GM12878 (cell line): ENCODE data around the gene PEX11B. TPM values are rescaled to one million over a fixed set of nuclear protein-coding genes. Genes with fewer than 3 reads are reported as not detected.
A peak's percentile ranks its signal among the peaks of the same experiment; 100 is the strongest.

Experiments
- ATF7 ChIP-seq: fragments of 450-650 bp; IDR thresholded peaks from 2 replicates; pipeline ENCODE4 v1.6.1; 2016; ENCODE audit warnings: low read depth, mild to moderate bottlenecking
- BCL3 ChIP-seq: IDR thresholded peaks from 2 replicates; pipeline ENCODE4 v1.6.1; 2011; ENCODE audit warnings: borderline replicate concordance, low read depth, mild to moderate bottlenecking, moderate library complexity, low read length; ENCODE audit not compliant: insufficient read depth, poor library complexity, severe bottlenecking
- GABPA ChIP-seq: IDR thresholded peaks from 2 replicates; pipeline ENCODE4 v1.6.1; 2014; ENCODE audit warnings: antibody characterized with exemption, low read depth, mild to moderate bottlenecking, inconsistent platforms
- HDAC2 ChIP-seq: fragments of 200-600 bp; sonication (generic); IDR thresholded peaks from 2 replicates; pipeline ENCODE4 v1.6.1; 2017
- HDGF ChIP-seq: fragments of 450-650 bp; IDR thresholded peaks from 2 replicates; pipeline ENCODE4 v1.6.1; 2016; ENCODE audit warnings: antibody characterized with exemption
- IKZF2 ChIP-seq, 2 experiments: fragments of 450-650 bp; IDR thresholded peaks; 2 replicates each; pipeline ENCODE4 v1.6.1; 2017; ENCODE audit warnings: mild to moderate bottlenecking in 2 of 2, moderate library complexity in 2 of 2
- IRF5 ChIP-seq: fragments of 450-650 bp; IDR thresholded peaks from 2 replicates; pipeline ENCODE4 v1.6.1; 2017; ENCODE audit warnings: borderline replicate concordance
- JUNB ChIP-seq: IDR thresholded peaks from 2 replicates; pipeline ENCODE4 v1.6.1; 2016; ENCODE audit warnings: antibody characterized with exemption, mild to moderate bottlenecking
- MEF2B ChIP-seq: fragments of 450-650 bp; IDR thresholded peaks from 2 replicates; pipeline ENCODE4 v1.6.1; 2018; ENCODE audit warnings: mild to moderate bottlenecking, moderate library complexity; ENCODE audit not compliant: partially characterized antibody, poor library complexity, severe bottlenecking
- MTA2 ChIP-seq: fragments of 450-650 bp; IDR thresholded peaks from 2 replicates; pipeline ENCODE4 v1.6.1; 2016; ENCODE audit warnings: low read depth, mild to moderate bottlenecking, moderate library complexity
- NBN ChIP-seq: fragments of 450-650 bp; IDR thresholded peaks from 2 replicates; pipeline ENCODE4 v1.6.1; 2016
- NFIC ChIP-seq: IDR thresholded peaks from 2 replicates; pipeline ENCODE4 v1.6.1; 2012; ENCODE audit warnings: low read depth, mild to moderate bottlenecking, inconsistent platforms, low read length, moderate library complexity
- PAX5 ChIP-seq: IDR thresholded peaks from 2 replicates; pipeline ENCODE4 v1.6.1; 2011; ENCODE audit warnings: low read depth, low read length, borderline replicate concordance
- STAT3 ChIP-seq: IDR thresholded peaks from 2 replicates; pipeline ENCODE4 v1.6.1; 2011; ENCODE audit warnings: low read depth, low read length, improper control_type of control experiment
- TCF7 ChIP-seq: IDR thresholded peaks from 2 replicates; pipeline ENCODE4 v1.6.1; 2014; ENCODE audit warnings: antibody characterized with exemption, borderline replicate concordance
- ZBTB11 ChIP-seq: fragments of 450-650 bp; formaldehyde crosslinking; IDR thresholded peaks from 2 replicates; pipeline ENCODE4 v1.5.0; 2022; ENCODE audit warnings: mild to moderate bottlenecking, missing genetic modification characterization
- polyA plus RNA-seq, 11 experiments: library from polyadenylated mRNA; depleted of rRNA in 4 of 11; unstranded in 6 of 11; stranded (reverse) in 5 of 11; fragments of >200 nt; fragmentation: Nextera tagmentation in 4 of 11; fragmentation: Illumina TruSeq in 1 of 11; extraction: Ambion mirVana in 4 of 11; extraction: Trizol in 1 of 11; gene quantifications; 1 replicate in 1 of 11; 2 replicates in 10 of 11; pipeline versions ENCODE4 v1.2.1 to v1.2.3, GENCODE V29; 2011 to 2016; ENCODE audit warnings: inconsistent platforms in 2 of 11, missing spikeins in 2 of 11, low read depth in 1 of 11
- total RNA-seq, 4 experiments: library from RNA; depleted of rRNA in 3 of 4; stranded (reverse); fragments of >200 nt in 3 of 4; fragmentation: Illumina TruSeq in 1 of 4; extraction: Trizol in 1 of 4; gene quantifications; 2 replicates each; pipeline versions ENCODE4 v1.2.1 to v1.2.3, GENCODE V29; 2013 to 2021
- TF ChIP-seq, protein P1 (sequence below): IDR thresholded peaks from 2 replicates; pipeline ENCODE4 v1.6.1; 2012; ENCODE audit warnings: mild to moderate bottlenecking, low read depth, low read length
- TF ChIP-seq, protein P2 (sequence below): IDR thresholded peaks from 2 replicates; pipeline ENCODE4 v1.6.1; 2012; ENCODE audit warnings: low read depth, low read length, improper control_type of control experiment

PEX11B gene
- total and polyA plus RNA-seq, 10 of the 15 experiments (the other 5 are each of a cell fraction or from before 2014, with no cell fraction given): 24.9 to 129 (median 40.7) TPM

DNA sequence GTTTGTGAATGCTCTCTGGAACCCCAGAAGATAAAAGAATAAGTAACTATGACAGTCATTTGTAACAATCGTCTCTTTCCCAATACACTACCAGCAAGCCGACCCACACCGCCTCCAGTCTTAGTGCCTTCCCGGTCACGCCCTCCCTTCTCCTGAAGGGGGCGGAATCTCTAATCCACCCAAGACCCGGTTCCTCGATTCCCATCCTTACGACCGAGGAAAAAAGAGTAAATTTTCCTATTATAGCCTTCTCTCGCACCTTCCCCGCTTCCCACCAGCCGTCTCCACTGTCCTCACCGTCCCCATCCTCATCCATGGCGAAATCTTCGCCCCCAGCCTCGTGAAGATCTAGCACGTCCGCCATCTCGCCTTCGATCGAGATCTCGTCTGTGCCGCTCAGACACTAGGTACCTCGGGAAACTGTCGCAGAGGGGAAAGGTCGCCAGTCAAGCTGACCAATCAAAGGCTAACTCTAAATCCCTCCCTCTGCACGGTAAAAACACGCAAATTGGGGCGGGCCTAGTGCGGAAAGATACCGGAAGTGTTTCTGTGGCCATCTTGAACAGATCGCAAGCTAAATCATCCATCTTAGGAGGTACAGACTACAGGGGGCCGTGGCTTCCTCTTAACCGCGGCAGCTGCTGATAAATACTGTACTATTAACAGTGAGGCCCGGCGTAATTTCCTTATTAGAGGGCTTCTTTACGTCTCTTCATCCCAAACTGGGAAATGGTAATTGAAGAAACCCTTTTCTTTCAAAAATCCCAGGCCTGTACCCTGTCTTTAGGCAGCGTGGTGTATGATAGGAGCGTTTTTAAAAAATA lies 8.8 kb upstream of the PEX11B start, which contains the start of gene RBM8A (continued):
- TF ChIP-seq BCL3: peak; percentile 18
- TF ChIP-seq ATF7: peak; percentile 71
- TF ChIP-seq GABPA: peak; percentile 83
- TF ChIP-seq TCF7: no peak; the same call in 1 of the 2 replicates
- 0 out of 2 replicates have a peak, but pooled peaks have one; percentile 53 for TF ChIP-seq NFIC
- peak; percentile 65; the same call in 1 of the 2 replicates for TF ChIP-seq HDAC2
- TF ChIP-seq, protein P1, sequence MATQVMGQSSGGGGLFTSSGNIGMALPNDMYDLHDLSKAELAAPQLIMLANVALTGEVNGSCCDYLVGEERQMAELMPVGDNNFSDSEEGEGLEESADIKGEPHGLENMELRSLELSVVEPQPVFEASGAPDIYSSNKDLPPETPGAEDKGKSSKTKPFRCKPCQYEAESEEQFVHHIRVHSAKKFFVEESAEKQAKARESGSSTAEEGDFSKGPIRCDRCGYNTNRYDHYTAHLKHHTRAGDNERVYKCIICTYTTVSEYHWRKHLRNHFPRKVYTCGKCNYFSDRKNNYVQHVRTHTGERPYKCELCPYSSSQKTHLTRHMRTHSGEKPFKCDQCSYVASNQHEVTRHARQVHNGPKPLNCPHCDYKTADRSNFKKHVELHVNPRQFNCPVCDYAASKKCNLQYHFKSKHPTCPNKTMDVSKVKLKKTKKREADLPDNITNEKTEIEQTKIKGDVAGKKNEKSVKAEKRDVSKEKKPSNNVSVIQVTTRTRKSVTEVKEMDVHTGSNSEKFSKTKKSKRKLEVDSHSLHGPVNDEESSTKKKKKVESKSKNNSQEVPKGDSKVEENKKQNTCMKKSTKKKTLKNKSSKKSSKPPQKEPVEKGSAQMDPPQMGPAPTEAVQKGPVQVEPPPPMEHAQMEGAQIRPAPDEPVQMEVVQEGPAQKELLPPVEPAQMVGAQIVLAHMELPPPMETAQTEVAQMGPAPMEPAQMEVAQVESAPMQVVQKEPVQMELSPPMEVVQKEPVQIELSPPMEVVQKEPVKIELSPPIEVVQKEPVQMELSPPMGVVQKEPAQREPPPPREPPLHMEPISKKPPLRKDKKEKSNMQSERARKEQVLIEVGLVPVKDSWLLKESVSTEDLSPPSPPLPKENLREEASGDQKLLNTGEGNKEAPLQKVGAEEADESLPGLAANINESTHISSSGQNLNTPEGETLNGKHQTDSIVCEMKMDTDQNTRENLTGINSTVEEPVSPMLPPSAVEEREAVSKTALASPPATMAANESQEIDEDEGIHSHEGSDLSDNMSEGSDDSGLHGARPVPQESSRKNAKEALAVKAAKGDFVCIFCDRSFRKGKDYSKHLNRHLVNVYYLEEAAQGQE: no peak
- TF ChIP-seq, protein P2, sequence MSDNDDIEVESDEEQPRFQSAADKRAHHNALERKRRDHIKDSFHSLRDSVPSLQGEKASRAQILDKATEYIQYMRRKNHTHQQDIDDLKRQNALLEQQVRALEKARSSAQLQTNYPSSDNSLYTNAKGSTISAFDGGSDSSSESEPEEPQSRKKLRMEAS: peak; percentile 82
- TF ChIP-seq JUNB: 0 out of 2 replicates have a peak, but pooled peaks have one; percentile 2
- no peak for TF ChIP-seq PAX5
- TF ChIP-seq HDGF: peak; percentile 90
- no peak for TF ChIP-seq ZBTB11
- peak; percentile 89 for TF ChIP-seq MTA2
- peak; percentile 40 for TF ChIP-seq MEF2B
- peak; percentile 26; the same call in 1 of the 2 replicates for TF ChIP-seq IRF5
- no peak for TF ChIP-seq STAT3
- peak; percentile 98 for TF ChIP-seq NBN
- peak; percentile 70 to 79 for TF ChIP-seq IKZF2 (IDR thresholded peaks at IDR 0.05)
